ENCODE results near the gene PTPRO.

PTPRO gene

DNA sequence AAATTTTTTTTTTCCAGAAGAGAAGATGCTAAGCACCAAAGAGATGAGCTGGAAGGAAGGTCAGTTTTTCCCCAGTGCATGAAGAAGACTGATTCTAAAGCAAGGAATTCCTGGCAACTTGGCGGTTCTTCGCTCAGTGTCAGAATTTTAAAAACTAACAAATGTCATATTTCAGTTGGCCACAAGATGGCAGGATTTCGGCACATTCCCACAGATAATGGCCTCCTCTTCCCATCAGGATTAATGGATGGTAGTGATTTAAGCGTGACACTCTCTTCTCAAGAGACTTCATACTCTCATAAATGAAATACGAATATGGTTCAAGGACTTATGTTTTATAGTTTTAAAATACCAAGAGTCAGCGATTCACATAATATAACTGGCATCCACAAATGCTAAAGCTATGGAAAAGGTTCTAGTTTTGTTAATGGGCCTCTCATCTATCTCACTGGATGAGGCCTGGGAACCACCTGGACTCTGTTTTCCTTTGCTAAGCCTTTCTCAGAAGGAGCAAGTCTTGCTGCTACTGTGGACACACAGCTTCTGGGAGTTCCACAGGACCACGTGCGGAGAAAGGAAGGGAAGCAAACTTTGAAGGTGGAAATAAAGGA, 46.1 kb upstream of the PTPRO start:
- H2AFZ ChIP-seq (ENCODE audit: low read depth, low read length, severe bottlenecking): no peak overlapping the region

GRCh38 chr12:15278816-15279658, 43.3 kb upstream of the PTPRO start:
- TF ChIP-seq CTCF (IDR thresholded peaks at IDR 0.05; ENCODE audit: insufficient read depth, low read length, poor library complexity, severe bottlenecking): no peak
- no peaks in the 10 kb centered on the region for H4K20me1 ChIP-seq (ENCODE audit: low read depth, low read length)
- H3F3A ChIP-seq (ENCODE audit: insufficient read depth): no peaks in the 10 kb centered on the region; the same call in 1 of the 2 replicates
- H3K4me2 ChIP-seq (ENCODE audit: low read depth, low read length, poor library complexity, severe bottlenecking): no peak overlapping the region
- H3K27me3 ChIP-seq (ENCODE audit: low read length): no peaks in the 10 kb centered on the region
- H3K27ac ChIP-seq (ENCODE audit: low read depth, low read length): no peak overlapping the region
- no peak overlapping the region for H3K4me3 ChIP-seq (ENCODE audit: insufficient read depth, low read length, poor library complexity, severe bottlenecking)
- H3K9me2 ChIP-seq (replicated peaks; ENCODE audit: insufficient read depth, low read length): no peaks in the 10 kb centered on the region
- H3K9me3 ChIP-seq (ENCODE audit: insufficient read depth, low read length): no peaks in the 10 kb centered on the region
- no peaks in the 10 kb centered on the region for H3K79me2 ChIP-seq (ENCODE audit: insufficient read depth, low read length)
- no peak overlapping the region for H2AFZ ChIP-seq (ENCODE audit: low read depth, low read length, severe bottlenecking)
- H3K36me3 ChIP-seq (ENCODE audit: low read length): no peaks in the 10 kb centered on the region
- no peak overlapping the region for H3K9ac ChIP-seq (ENCODE audit: low read length)

More for the DNA sequence above, 46.1 kb upstream of the PTPRO start:
- Histone ChIP-seq H3K9ac (ENCODE audit: low read length) (no peak overlapping the region), H3K79me2 (ENCODE audit: insufficient read depth, low read length) (no peaks in the 10 kb centered on the region), H3K9me3 (ENCODE audit: insufficient read depth, low read length) (no peaks in the 10 kb centered on the region), H3F3A (ENCODE audit: insufficient read depth) (no peaks in the 10 kb centered on the region; the same call in 1 of the 2 replicates), H3K4me3 (ENCODE audit: insufficient read depth, low read length, poor library complexity, severe bottlenecking) (no peak overlapping the region), H3K27me3 (ENCODE audit: low read length) (no peaks in the 10 kb centered on the region), H3K4me2 (ENCODE audit: low read depth, low read length, poor library complexity, severe bottlenecking) (no peak overlapping the region), H4K20me1 (ENCODE audit: low read depth, low read length) (no peaks in the 10 kb centered on the region), H3K36me3 (ENCODE audit: low read length) (no peaks in the 10 kb centered on the region), H3K9me2 (replicated peaks; ENCODE audit: insufficient read depth, low read length) (no peaks in the 10 kb centered on the region), H3K27ac (ENCODE audit: low read depth, low read length) (no peak overlapping the region)
- TF ChIP-seq CTCF (IDR thresholded peaks at IDR 0.05; ENCODE audit: insufficient read depth, low read length, poor library complexity, severe bottlenecking) (peak; percentile 44), EZH2phosphoT487 (conservative IDR thresholded peaks at IDR 0.05; ENCODE audit: low read length) (no peak)

DNA sequence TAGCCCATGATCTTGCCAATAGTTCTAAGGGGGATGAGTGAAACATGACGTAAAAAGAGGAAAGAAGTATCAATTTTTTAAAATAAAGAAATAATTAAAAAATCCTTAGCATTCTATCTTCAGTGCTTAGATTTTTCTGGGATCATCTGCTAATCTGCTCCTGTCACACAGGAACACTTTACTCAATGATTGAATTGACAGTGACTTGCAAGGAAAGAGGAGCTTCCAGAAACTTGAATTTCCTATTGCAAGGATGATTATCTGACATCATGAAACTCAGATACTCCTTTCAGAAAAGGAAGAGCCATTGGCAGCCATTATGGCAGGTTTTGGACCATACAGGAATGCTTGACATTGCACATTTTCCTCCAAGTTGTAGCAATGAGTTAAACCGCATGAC, 41.4 kb upstream of the PTPRO start:
- H3F3A ChIP-seq (ENCODE audit: insufficient read depth): no peaks in the 10 kb centered on the region
- no peaks in the 10 kb centered on the region for H3K27me3 ChIP-seq (ENCODE audit: low read length)
- H3K27ac ChIP-seq (ENCODE audit: low read depth, low read length): no peak overlapping the region
- TF ChIP-seq EZH2phosphoT487 (conservative IDR thresholded peaks at IDR 0.05; ENCODE audit: low read length) (no peak), CTCF (IDR thresholded peaks at IDR 0.05; ENCODE audit: insufficient read depth, low read length, poor library complexity, severe bottlenecking) (no peak)
- no peaks in the 10 kb centered on the region for H3K36me3 ChIP-seq (ENCODE audit: low read length)
- no peaks in the 10 kb centered on the region for H4K20me1 ChIP-seq (ENCODE audit: low read depth, low read length)
- no peaks in the 10 kb centered on the region for H3K9me3 ChIP-seq (ENCODE audit: insufficient read depth, low read length)
- no peaks in the 10 kb centered on the region for H3K79me2 ChIP-seq (ENCODE audit: insufficient read depth, low read length)
- H3K4me3 ChIP-seq (ENCODE audit: insufficient read depth, low read length, poor library complexity, severe bottlenecking): no peak overlapping the region
- no peak overlapping the region for H2AFZ ChIP-seq (ENCODE audit: low read depth, low read length, severe bottlenecking)
- H3K4me2 ChIP-seq (ENCODE audit: low read depth, low read length, poor library complexity, severe bottlenecking): no peak overlapping the region
- H3K9ac ChIP-seq (ENCODE audit: low read length): no peak overlapping the region
- H3K9me2 ChIP-seq (replicated peaks; ENCODE audit: insufficient read depth, low read length): no peaks in the 10 kb centered on the region
